Chondrocyte (in vitro differentiated cells): ENCODE measurements around the gene BAX. TPM values are rescaled to one million over a fixed set of nuclear protein-coding genes. Genes with fewer than 3 reads are reported as not detected.

Experiments
- DNase-seq: peaks from one replicate; pipeline ENCODE4 v3.0.0; 2021; ENCODE audit warnings: mixed read lengths, low spot score
- H3K27ac Mint-ChIP-seq: one replicate; pipeline ENCODE4 v1.8.0; 2021; ENCODE audit warnings: mild to moderate bottlenecking, moderate library complexity, mixed read lengths; ENCODE audit not compliant: unreplicated experiment
- H3K27me3 Mint-ChIP-seq: 2 replicates; pipeline ENCODE4 v1.8.0; 2021; ENCODE audit warnings: low read depth, mixed read lengths
- H3K36me3 Mint-ChIP-seq: 2 replicates; pipeline ENCODE4 v1.8.0; 2021; ENCODE audit warnings: low read depth, mixed read lengths
- H3K4me1 Mint-ChIP-seq: 2 replicates; pipeline ENCODE4 v1.8.0; 2021; ENCODE audit warnings: low read depth, mild to moderate bottlenecking, mixed read lengths
- H3K4me3 Mint-ChIP-seq: one replicate; pipeline ENCODE4 v1.8.0; 2021; ENCODE audit warnings: mild to moderate bottlenecking, moderate library complexity, mixed read lengths; ENCODE audit not compliant: unreplicated experiment
- H3K9me3 Mint-ChIP-seq: 2 replicates; pipeline ENCODE4 v1.8.0; 2021; ENCODE audit warnings: low read depth, mixed read lengths
- microRNA-seq: library from miRNA; unstranded; fragments of <30 nt; microRNA quantifications from one replicate; pipeline ENCODE4 v1.2.0, GENCODE V29; 2020; ENCODE audit warnings: borderline number of aligned reads
- total RNA-seq: library from RNA; stranded (reverse); gene quantifications from 3 replicates; pipeline ENCODE4 v1.2.1, GENCODE V29; 2021
- TF ChIP-seq, protein P1 (sequence below): fragments of 200-600 bp; sonication (generic); IDR thresholded peaks from 2 replicates; pipeline ENCODE4 v1.5.0; 2021; ENCODE audit warnings: antibody characterized with exemption, mild to moderate bottlenecking, moderate library complexity

Gene BAX
- total RNA-seq, 1 donor from 2014 or later: 161 TPM

GRCh38 chr19:49010453-49010852 is 55.8 kb downstream of the BAX start:
- Mint-ChIP-seq H3K36me3 (peaks cover 15% of the 10 kb centered on the region), H3K27ac (no peak overlapping the region), H3K4me1 (no peaks in the 10 kb centered on the region), H3K27me3 (no peaks in the 10 kb centered on the region), H3K9me3 (no peaks in the 10 kb centered on the region), H3K4me3 (no peak overlapping the region)
- TF ChIP-seq, protein P1, sequence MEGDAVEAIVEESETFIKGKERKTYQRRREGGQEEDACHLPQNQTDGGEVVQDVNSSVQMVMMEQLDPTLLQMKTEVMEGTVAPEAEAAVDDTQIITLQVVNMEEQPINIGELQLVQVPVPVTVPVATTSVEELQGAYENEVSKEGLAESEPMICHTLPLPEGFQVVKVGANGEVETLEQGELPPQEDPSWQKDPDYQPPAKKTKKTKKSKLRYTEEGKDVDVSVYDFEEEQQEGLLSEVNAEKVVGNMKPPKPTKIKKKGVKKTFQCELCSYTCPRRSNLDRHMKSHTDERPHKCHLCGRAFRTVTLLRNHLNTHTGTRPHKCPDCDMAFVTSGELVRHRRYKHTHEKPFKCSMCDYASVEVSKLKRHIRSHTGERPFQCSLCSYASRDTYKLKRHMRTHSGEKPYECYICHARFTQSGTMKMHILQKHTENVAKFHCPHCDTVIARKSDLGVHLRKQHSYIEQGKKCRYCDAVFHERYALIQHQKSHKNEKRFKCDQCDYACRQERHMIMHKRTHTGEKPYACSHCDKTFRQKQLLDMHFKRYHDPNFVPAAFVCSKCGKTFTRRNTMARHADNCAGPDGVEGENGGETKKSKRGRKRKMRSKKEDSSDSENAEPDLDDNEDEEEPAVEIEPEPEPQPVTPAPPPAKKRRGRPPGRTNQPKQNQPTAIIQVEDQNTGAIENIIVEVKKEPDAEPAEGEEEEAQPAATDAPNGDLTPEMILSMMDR: no peak
- no peak for DNase-seq

DNA sequence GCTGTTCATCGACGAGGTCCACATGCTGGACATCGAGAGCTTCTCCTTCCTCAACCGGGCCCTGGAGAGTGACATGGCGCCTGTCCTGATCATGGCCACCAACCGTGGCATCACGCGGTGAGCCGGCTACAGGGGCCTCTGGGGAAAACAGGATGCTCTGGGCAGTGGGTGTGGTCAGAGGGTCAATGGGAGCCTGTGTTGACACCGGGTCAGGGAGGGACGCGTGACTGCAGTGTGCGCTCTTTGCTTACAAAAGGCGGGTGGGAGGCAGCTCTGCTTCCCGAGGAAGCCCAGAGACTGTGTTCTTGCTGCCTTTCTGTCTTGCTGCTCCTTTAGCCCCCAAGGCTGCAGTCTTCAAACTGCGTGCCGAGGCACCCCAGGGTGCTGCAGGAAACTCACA is 56.5 kb downstream of the BAX start:
- Mint-ChIP-seq H3K4me1 (no peaks in the 10 kb centered on the region), H3K27me3 (no peaks in the 10 kb centered on the region), H3K36me3 (peaks cover 20% of the 10 kb centered on the region), H3K4me3 (no peak overlapping the region), H3K27ac (no peak overlapping the region), H3K9me3 (no peaks in the 10 kb centered on the region)
- DNase-seq: no peak
- TF ChIP-seq, protein P1: no peak

Small RNA genes lying within 50 kb of the gene (microRNA-seq; reads per million reads assigned to microRNA genes)
- not detected for gene MIR6798

Other genes with a start within 250 kb of the BAX start
- 1.6 to 2.9 TPM (median 1.7 TPM) in 3 replicates for gene MAMSTR, start 235.2 kb upstream of the BAX start, total RNA-seq
- 0.31 to 1.00 TPM (median 0.62 TPM) in 3 replicates for gene RASIP1, start 214.3 kb upstream of the BAX start, total RNA-seq
- not detected in 3 replicates for gene IZUMO1, start 208.0 kb upstream of the BAX start, total RNA-seq
- gene FUT1, start 202.2 kb upstream of the BAX start, total RNA-seq: 0.44 to 0.52 TPM in 2 of 3 replicates, not detected in the other
- not detected in 3 replicates for gene FGF21, start 199.4 kb upstream of the BAX start, total RNA-seq
- gene BCAT2, start 143.8 kb upstream of the BAX start, total RNA-seq: 30.9 to 42.2 TPM (median 41.4 TPM) in 3 replicates
- gene HSD17B14, start 118.4 kb upstream of the BAX start, total RNA-seq: 11.4 to 13.6 TPM (median 13.5 TPM) in 3 replicates
- 16.8 to 34.3 TPM (median 19.6 TPM) in 3 replicates for gene PLEKHA4, start 86.3 kb upstream of the BAX start, total RNA-seq
- 42.1 to 106 TPM (median 104 TPM) in 3 replicates for gene PPP1R15A, start 82.5 kb upstream of the BAX start, total RNA-seq
- not detected in 3 replicates for gene TULP2, start 56.1 kb upstream of the BAX start, total RNA-seq
- 209 to 277 TPM (median 215 TPM) in 3 replicates for gene NUCB1, start 54.6 kb upstream of the BAX start, total RNA-seq
- gene DHDH, start 21.2 kb upstream of the BAX start, total RNA-seq: not detected in 3 replicates
- 1,722 to 4,533 TPM (median 1,892 TPM) in 3 replicates for gene FTL, start 10.4 kb downstream of the BAX start, total RNA-seq
- gene GYS1, start 38.4 kb downstream of the BAX start, total RNA-seq: 43.4 to 51.1 TPM (median 49.1 TPM) in 3 replicates
- gene RUVBL2, start 39.0 kb downstream of the BAX start, total RNA-seq: 45.3 to 72.5 TPM (median 47.7 TPM) in 3 replicates
- not detected in 3 replicates for gene LHB, start 62.2 kb downstream of the BAX start, total RNA-seq
- not detected in 3 replicates for gene CGB3, start 69.5 kb downstream of the BAX start, total RNA-seq
- gene CGB2, start 77.0 kb downstream of the BAX start, total RNA-seq: 0.56 TPM in 1 of 3 replicates, not detected in the others
- 0.92 TPM in 1 of 3 replicates, not detected in the others for gene CGB1, start 82.0 kb downstream of the BAX start, total RNA-seq
- gene CGB5, start 89.0 kb downstream of the BAX start, total RNA-seq: 1.6 TPM in 1 of 3 replicates, not detected in the others
- 1.7 to 3.1 TPM (median 2.4 TPM) in 3 replicates for gene CGB8, start 94.2 kb downstream of the BAX start, total RNA-seq
- gene CGB7, start 102.9 kb downstream of the BAX start, total RNA-seq: 0.52 to 0.85 TPM in 2 of 3 replicates, not detected in the other
- gene NTF4, start 109.9 kb downstream of the BAX start, total RNA-seq: 1.1 to 1.6 TPM in 2 of 3 replicates, not detected in the other
- 0.12 TPM in 1 of 3 replicates, not detected in the others for gene KCNA7, start 117.8 kb downstream of the BAX start, total RNA-seq
- 151 to 218 TPM (median 163 TPM) in 3 replicates for gene SNRNP70, start 130.6 kb downstream of the BAX start, total RNA-seq
- 12.7 to 14.3 TPM (median 13.9 TPM) in 3 replicates for gene LIN7B, start 159.5 kb downstream of the BAX start, total RNA-seq
- gene C19orf73, start 164.3 kb downstream of the BAX start, total RNA-seq: 1.1 to 1.7 TPM (median 1.6 TPM) in 3 replicates
- gene PPFIA3, start 164.7 kb downstream of the BAX start, total RNA-seq: 12.7 to 14.4 TPM (median 13.9 TPM) in 3 replicates
- gene HRC, start 200.5 kb downstream of the BAX start, total RNA-seq: not detected in 3 replicates
- gene TRPM4, start 202.9 kb downstream of the BAX start, total RNA-seq: 42.2 to 53.4 TPM (median 50.2 TPM) in 3 replicates